Inflammatory macrophage (primary cell): ENCODE measurements around the gene PLAA.
"Not testable (repeated sequence)": the region's sequence is repeated elsewhere in the genome, so short reads cannot be mapped to it uniquely, and the experiment has no call there.

ENCODE experiments used
- DNase-seq, 2 donors: peaks; one replicate each; pipeline ENCODE4 v3.0.0-alpha.2; 2020 to 2022

Gene PLAA

GRCh38 chr9:26928902-26929495, 18.0 kb downstream of the PLAA start:
- no peak for DNase-seq

- DNase-seq = no peak
Measured at GRCh38 chr9:26925609-26926008, 21.4 kb downstream of the PLAA start.

- DNase-seq = no peak
Measured at GRCh38 chr9:26919698-26920097, 27.3 kb downstream of the PLAA start.

GRCh38 chr9:26913138-26913668, 33.8 kb downstream of the PLAA start:
- DNase-seq = no peak

- no peak for DNase-seq
Measured at GRCh38 chr9:26904671-26905070, 42.4 kb downstream of the PLAA start.

- peak in 1 of 2 donors; percentile 6 for DNase-seq
Measured at GRCh38 chr9:26904070-26904469, 43.0 kb downstream of the PLAA start.

- DNase-seq = no peak
Measured at GRCh38 chr9:26893030-26893676, 53.9 kb downstream of the PLAA start.

- DNase-seq = peak; percentile 95 to 97
Measured at GRCh38 chr9:26892251-26893029, 54.6 kb downstream of the PLAA start, which contains the start of gene CAAP1. Gene CAAP1 (minus strand): TSS chr9:26892802. CDS start chr9:26892715, 87 bp downstream.

- DNase-seq = no peak
Measured at GRCh38 chr9:26891726-26892125, 55.3 kb downstream of the PLAA start.

- DNase-seq = no peak
Measured at GRCh38 chr9:26888271-26888670, 58.8 kb downstream of the PLAA start.

GRCh38 chr9:26882154-26882553, 64.9 kb downstream of the PLAA start:
- no peak for DNase-seq

GRCh38 chr9:26880262-26880661, 66.8 kb downstream of the PLAA start:
- no peak for DNase-seq

GRCh38 chr9:26875155-26875554, 71.9 kb downstream of the PLAA start:
- DNase-seq = not testable (repeated sequence)

- no peak for DNase-seq
Measured at GRCh38 chr9:26870292-26870691, 76.8 kb downstream of the PLAA start.

- DNase-seq = no peak
Measured at GRCh38 chr9:26863074-26863473, 84.0 kb downstream of the PLAA start.

GRCh38 chr9:26856413-26857032, 90.5 kb downstream of the PLAA start:
- DNase-seq = peak; percentile 53 to 58
